Measurements from ENCODE around the gene MAPK1. TPM values are rescaled to one million over a fixed set of nuclear protein-coding genes. Genes with fewer than 3 reads are reported as not detected.
"Not testable (repeated sequence)": the region's sequence is repeated elsewhere in the genome, so short reads cannot be mapped to it uniquely, and the experiment has no call there.

Gene MAPK1
- total RNA-seq, 1 donor from 2014 or later: 148 TPM

- FAIRE-seq (no peak), DNase-seq (ENCODE audit: low read depth) (no peak)
- no peaks in the 10 kb centered on the region for H4K20me1 ChIP-seq (ENCODE audit: insufficient read depth, low read length)
- no peak overlapping the region for H3K27ac ChIP-seq (ENCODE audit: low read depth, low read length)
- no peaks in the 10 kb centered on the region for H3K36me3 ChIP-seq (ENCODE audit: insufficient read depth, low read length)
- Mint-ChIP-seq H3K4me3 (ENCODE audit: unreplicated experiment) (no peak overlapping the region), H3K36me3 (ENCODE audit: low read depth, unreplicated experiment) (no peaks in the 10 kb centered on the region), H3K27ac (ENCODE audit: unreplicated experiment) (no peak overlapping the region), H3K27me3 (ENCODE audit: low read depth, unreplicated experiment) (no peaks in the 10 kb centered on the region), H3K9me3 (ENCODE audit: unreplicated experiment) (no peaks in the 10 kb centered on the region), H3K4me1 (ENCODE audit: low read depth, unreplicated experiment) (peaks cover 3% of the 10 kb centered on the region)
- no peaks in the 10 kb centered on the region for H3K79me2 ChIP-seq (ENCODE audit: insufficient read depth, low read length)
- no peak overlapping the region for H3K4me2 ChIP-seq (ENCODE audit: low read length)
- no peak overlapping the region for H3K9ac ChIP-seq (ENCODE audit: low read length)
- H3K27me3 ChIP-seq (ENCODE audit: insufficient read depth, low read length): no peaks in the 10 kb centered on the region
- TF ChIP-seq CTCF (IDR thresholded peaks at IDR 0.05; ENCODE audit: insufficient read depth, low read depth, low read length): no peak
- TF ChIP-seq EZH2 (IDR thresholded peaks at IDR 0.05; ENCODE audit: insufficient read depth, low read length): no peak
- no peaks in the 10 kb centered on the region for H3K9me3 ChIP-seq (ENCODE audit: insufficient read depth, low read depth, low read length)
- no peak overlapping the region for H3K4me3 ChIP-seq (ENCODE audit: insufficient read depth, low read depth, low read length)
- no peak overlapping the region for H2AFZ ChIP-seq (ENCODE audit: low read depth, low read length)
- no peaks in the 10 kb centered on the region for H3K4me1 ChIP-seq (ENCODE audit: insufficient read depth, low read length)
Observed at GRCh38 chr22:21719024-21719423, 148.4 kb downstream of the MAPK1 start.

- DNase-seq (ENCODE audit: low read depth) (no peak), FAIRE-seq (no peak)
- H3K4me3 Mint-ChIP-seq (ENCODE audit: unreplicated experiment): no peak overlapping the region
- H3K9me3 Mint-ChIP-seq (ENCODE audit: unreplicated experiment): no peaks in the 10 kb centered on the region
- no peak overlapping the region for H3K4me3 ChIP-seq (ENCODE audit: insufficient read depth, low read depth, low read length)
- no peaks in the 10 kb centered on the region for H3K4me1 ChIP-seq (ENCODE audit: insufficient read depth, low read length)
- H3K27me3 ChIP-seq (ENCODE audit: insufficient read depth, low read length): no peaks in the 10 kb centered on the region
- H3K4me1 Mint-ChIP-seq (ENCODE audit: low read depth, unreplicated experiment): peaks cover 3% of the 10 kb centered on the region
- H3K9ac ChIP-seq (ENCODE audit: low read length): no peak overlapping the region
- H2AFZ ChIP-seq (ENCODE audit: low read depth, low read length): no peak overlapping the region
- H3K9me3 ChIP-seq (ENCODE audit: insufficient read depth, low read depth, low read length): no peaks in the 10 kb centered on the region
- H3K79me2 ChIP-seq (ENCODE audit: insufficient read depth, low read length): no peaks in the 10 kb centered on the region
- H3K27me3 Mint-ChIP-seq (ENCODE audit: low read depth, unreplicated experiment): no peaks in the 10 kb centered on the region
- no peaks in the 10 kb centered on the region for H3K36me3 ChIP-seq (ENCODE audit: insufficient read depth, low read length)
- no peak overlapping the region for H3K27ac Mint-ChIP-seq (ENCODE audit: unreplicated experiment)
- H3K4me2 ChIP-seq (ENCODE audit: low read length): no peak overlapping the region
- H4K20me1 ChIP-seq (ENCODE audit: insufficient read depth, low read length): no peaks in the 10 kb centered on the region
- no peak overlapping the region for H3K27ac ChIP-seq (ENCODE audit: low read depth, low read length)
- no peak for TF ChIP-seq CTCF (IDR thresholded peaks at IDR 0.05; ENCODE audit: insufficient read depth, low read depth, low read length)
- TF ChIP-seq EZH2 (IDR thresholded peaks at IDR 0.05; ENCODE audit: insufficient read depth, low read length): no peak
- H3K36me3 Mint-ChIP-seq (ENCODE audit: low read depth, unreplicated experiment): no peaks in the 10 kb centered on the region
Observed at GRCh38 chr22:21718499-21718898, 148.9 kb downstream of the MAPK1 start.

GRCh38 chr22:21716395-21717122, 150.9 kb downstream of the MAPK1 start:
- H3K27ac ChIP-seq (ENCODE audit: low read depth, low read length); FAIRE-seq; H3K9me3 ChIP-seq (ENCODE audit: insufficient read depth, low read depth, low read length); H3K27ac Mint-ChIP-seq (ENCODE audit: unreplicated experiment); H3K27me3 ChIP-seq (ENCODE audit: insufficient read depth, low read length); H3K4me3 Mint-ChIP-seq (ENCODE audit: unreplicated experiment); DNase-seq (ENCODE audit: low read depth); H3K4me1 ChIP-seq (ENCODE audit: insufficient read depth, low read length); H3K9ac ChIP-seq (ENCODE audit: low read length); H2AFZ ChIP-seq (ENCODE audit: low read depth, low read length); H3K4me3 ChIP-seq (ENCODE audit: insufficient read depth, low read depth, low read length); H3K36me3 Mint-ChIP-seq (ENCODE audit: low read depth, unreplicated experiment); H3K79me2 ChIP-seq (ENCODE audit: insufficient read depth, low read length); H3K4me1 Mint-ChIP-seq (ENCODE audit: low read depth, unreplicated experiment); H3K27me3 Mint-ChIP-seq (ENCODE audit: low read depth, unreplicated experiment); H3K36me3 ChIP-seq (ENCODE audit: insufficient read depth, low read length); H4K20me1 ChIP-seq (ENCODE audit: insufficient read depth, low read length); H3K9me3 Mint-ChIP-seq (ENCODE audit: unreplicated experiment); H3K4me2 ChIP-seq (ENCODE audit: low read length): not testable (repeated sequence)
